Pons (tissue), 1 donor: ENCODE results near the gene SAV1.
A peak's percentile ranks its signal among the peaks of the same experiment; 100 is the strongest.
"Not testable (repeated sequence)": the region's sequence is repeated elsewhere in the genome, so short reads cannot be mapped to it uniquely, and the experiment has no call there.

Experiments
- DNase-seq: peaks from one replicate; pipeline ENCODE4 v3.0.0-alpha.2; 2016; ENCODE audit warnings: low spot score

Gene SAV1

DNA sequence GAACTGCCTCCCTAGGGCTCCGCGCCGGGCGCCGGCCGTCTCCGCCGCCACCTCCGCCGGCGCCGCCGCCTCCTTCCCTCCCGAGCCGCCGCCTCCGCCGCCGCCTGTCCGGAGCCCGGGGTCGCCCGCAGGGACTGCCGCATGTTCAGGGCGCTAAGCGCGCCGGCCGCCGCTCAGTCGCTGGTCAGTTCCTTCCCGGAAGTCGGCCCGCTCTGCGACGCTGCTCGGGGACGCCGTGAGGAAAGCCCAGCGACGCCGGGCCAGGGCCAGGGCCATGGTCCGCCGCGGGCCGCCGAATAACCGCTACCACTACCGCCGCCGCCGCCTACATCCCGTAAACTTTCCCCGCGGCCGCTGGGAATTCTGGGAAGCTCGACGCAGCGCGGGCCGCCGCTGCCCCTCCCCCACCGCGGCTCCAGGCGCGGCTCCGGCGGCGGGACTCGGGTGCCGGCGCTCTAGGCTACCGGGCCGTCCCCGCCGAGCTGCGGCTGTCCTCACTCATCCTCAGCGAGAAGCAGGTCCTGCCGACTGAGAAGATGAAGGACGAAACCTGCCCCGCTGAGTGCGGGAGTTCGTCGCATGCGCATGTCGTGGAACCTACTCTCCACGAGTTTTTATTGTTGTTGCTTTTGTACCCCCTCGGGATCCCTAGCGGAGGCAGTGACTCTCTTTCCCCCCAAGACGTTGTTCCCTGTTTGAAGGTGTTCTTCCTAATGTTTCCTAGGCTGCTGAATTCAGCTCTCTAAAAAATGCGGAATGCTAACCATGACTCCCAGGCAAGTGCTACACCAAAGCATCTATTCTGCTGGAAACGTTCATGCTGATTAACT lies at the start of gene SAV1:
Gene SAV1 (minus strand): TSS at position 311 of the 830 bp plus-strand sequence. CDS start 339 bp downstream, outside the sequence.
- peak; percentile 87 for DNase-seq

DNA sequence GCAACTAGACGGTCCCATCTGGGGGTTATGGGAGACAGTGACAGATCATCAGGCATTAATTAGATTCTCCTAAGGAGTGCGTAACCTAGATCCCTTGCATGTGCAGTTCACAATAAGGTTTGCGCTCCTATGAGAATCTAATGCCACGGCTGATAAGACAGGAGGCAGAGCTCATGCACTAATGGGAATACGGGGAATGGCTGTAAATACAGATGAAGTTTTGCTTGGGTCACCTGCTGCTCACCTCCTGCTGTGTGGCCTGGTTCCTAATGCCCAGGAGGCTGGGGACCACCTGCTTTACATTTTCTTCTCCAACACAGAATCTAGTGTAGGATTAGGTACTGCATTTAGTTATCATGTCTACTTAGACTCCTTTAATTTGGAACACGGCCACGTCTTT lies 49.7 kb upstream of the SAV1 start:
- no peak for DNase-seq

DNA sequence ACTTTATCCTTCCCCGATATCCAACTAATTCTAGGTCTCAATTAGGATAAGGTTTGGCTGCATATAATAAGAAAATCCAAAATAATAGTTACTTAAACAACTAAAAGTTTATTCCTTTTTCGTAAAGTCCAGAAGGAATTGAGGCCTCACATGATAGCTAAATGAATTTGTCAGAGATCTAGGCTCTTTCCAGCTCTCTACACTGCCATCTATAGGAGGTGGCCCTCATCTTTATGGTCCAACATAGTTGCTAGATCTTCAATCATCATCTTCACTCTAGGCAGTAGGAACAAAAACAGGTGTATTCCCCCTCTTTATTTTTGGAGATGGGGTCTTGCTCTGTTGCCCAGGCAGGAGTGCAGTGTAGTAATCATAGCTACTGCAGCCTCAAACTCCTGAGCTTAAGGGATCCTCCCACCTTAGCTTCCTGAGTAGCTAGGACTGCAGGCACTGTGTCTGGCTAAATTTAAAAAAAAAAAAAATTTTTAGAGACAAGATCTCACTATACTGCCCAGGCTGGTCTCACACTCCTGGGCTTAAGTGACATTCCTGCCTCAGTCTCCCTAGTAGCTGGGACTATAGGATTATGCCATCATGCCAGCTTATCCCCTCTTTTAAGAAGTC lies 46.5 kb upstream of the SAV1 start:
- DNase-seq, result peak; percentile 77

DNA sequence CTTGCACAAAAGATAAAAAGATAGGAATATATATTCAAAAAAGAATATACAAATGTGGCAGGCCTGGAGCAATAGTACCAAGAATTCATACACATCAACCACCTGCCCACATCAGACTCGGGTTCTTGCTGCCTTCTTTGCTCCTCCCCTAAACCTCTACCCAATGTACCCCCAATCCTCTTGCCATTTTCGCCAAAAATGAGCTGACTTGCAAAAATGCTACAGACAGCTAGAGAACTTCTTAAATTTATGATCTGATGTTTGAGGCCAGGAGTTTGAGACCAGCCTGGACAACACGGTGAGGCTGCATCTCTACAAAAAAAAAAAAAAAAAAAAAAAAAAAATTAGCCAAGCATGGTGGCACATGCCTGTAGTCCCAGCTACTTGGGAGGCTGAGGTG lies 42.9 kb upstream of the SAV1 start:
- no peak for DNase-seq

DNA sequence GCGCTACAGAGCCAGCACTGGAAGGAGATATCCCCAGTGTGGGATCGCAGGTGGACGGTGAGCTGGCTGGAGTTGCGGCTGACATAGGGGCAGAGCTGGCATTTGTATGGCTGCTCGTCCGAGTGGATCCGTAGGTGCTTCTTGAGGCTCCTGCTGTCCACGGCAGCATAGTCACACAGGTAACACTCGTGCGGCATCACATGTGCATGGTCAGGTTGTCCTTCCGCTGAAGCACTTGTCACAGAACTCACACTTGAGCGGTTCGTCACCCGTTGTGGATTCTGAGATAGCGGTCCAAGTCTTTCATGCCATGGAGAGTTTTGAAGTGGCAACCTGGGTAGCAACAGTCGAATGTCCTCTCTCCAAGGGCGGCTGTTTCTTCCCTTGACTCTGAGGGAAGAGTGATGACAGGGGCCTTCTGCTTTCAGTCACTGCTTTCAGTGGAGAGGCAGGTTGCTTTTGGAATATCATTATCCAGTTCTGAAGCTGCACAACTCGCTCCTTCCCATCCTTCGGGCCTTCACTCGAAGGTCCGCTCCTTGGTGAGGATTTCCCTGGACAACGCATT lies 37.0 kb upstream of the SAV1 start:
- no peak for DNase-seq

DNA sequence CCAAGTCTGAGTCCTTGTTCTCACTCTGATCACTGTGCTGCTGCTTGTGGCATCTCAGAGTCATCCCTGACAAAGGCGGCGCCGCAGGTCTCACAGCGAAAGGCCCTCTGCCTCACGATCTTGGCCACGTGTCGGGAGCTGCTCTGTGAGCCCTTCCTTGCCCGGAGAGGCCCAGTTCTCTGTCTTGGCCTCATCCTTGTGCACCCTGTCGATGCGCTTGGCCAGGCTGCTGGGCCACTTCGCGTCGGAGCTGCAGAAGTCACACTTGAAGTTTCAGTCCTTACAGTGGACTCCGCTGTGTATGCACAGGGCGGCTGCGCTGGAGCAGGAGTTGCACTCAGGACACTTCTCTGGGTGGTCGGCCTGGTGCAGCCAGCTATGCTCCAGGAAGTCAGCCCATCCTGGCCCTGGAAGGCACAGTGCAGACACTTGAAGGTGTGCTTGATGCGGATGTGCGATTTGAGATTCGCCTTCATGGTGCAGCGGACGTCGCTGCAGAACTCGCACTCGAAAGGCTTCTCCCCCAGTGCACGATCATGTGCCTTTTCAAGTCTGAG lies 36.4 kb upstream of the SAV1 start:
- DNase-seq, result no peak

DNA sequence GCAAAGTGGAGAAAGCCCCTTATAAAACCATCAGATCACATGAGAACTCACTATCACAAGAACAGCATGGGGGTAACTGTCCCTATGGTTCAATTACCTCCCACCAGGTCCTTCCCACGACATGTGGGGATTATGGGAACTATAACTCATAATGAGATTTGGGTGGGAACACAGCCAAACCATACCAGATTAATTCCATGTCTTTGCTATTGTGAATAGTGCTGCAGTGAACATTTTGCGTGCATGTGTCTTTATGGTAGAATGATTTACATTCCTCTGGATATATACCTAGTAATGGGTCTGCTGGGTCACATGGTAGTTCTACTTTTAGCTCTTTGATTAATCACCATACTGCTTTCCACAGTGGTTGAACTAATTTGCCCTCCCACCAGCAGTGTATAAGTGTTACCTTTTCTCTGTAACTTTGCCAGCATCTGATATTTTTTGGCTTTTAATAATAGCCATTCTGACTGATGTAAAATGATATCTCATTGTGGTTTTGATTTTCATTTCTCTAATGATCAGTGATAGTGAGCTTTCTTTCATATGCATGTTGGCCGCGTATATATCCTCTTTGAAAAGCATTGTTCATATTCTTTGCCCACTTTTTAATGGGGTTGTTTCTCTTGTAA lies 29.7 kb upstream of the SAV1 start:
- no peak for DNase-seq

DNA sequence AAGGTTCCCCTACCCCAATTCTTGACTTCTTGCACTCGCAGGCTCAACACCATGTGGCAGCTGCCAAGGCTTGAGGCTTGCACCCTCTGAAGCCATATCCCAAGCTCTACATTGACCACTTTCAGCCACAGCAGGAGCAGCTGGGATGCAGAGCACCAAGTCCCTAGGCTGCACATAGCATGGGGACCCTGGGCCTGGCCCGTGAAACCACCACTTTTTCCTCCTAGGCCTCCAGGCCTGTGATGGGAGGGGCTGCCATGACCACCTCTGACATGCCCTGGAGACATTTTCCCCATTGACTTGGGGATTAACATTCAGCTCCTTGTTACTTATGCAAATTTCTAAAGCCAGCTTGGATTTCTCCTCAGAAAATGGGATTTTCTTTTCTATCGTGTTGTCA lies 26.2 kb upstream of the SAV1 start:
- DNase-seq, result not testable (repeated sequence)

DNA sequence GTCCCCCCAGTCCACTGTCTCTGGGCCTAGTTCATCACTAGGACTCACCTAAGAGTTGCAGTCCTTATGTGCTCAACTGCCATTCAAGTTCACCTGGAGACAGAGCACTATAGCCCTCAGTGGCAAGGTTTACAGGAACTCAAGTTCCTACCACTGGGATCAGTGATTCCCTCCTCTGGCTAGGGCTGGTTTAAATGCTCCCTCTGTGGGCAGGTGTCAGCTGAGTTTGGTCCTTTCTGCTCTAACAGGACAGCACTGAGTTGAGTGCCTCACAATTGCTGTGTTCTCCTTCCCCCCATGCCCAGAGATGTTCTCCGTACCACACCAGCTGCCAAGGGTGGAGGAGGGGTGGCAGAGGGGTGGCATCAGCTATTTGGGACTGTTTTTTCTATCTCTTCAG lies 20.8 kb upstream of the SAV1 start:
- DNase-seq, result no peak

DNA sequence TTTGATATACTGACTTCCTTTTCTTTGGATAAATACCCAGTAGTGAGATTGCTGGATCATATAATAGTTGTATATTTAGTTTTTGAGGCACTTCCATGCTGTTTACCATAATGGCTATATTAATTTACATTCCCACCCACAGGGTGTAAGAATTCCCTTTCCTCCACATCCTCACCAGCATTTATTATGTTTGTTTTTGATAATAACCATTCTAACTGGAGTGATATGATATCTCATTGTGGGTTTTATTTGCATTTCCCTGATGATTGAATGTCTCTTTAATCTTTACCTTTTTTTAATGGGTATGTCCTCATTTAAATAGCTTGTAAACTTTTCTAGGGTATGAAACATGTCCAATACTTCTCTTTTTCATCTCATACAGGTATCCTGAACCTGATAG lies 11.6 kb upstream of the SAV1 start:
- no peak for DNase-seq

DNA sequence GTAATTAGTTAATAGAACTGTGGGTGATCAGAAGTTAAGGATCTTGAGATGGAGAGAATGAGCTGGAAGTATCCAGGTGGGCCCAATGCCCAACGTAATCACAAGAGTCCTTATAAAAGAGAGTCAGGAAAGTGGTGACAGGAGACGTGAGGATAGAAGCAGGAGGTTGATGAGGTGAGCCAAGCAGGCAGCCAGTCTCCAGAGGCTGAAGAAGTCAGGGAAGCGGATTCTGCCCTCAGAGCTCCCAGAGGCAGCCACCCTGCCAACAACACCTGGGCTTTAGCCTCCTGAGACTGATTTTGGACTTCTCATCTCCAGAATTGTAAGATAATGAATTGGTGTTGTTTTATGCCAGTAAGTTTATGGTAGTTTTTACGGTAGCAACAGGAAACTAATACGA lies 10.1 kb upstream of the SAV1 start:
- DNase-seq, result no peak

DNA sequence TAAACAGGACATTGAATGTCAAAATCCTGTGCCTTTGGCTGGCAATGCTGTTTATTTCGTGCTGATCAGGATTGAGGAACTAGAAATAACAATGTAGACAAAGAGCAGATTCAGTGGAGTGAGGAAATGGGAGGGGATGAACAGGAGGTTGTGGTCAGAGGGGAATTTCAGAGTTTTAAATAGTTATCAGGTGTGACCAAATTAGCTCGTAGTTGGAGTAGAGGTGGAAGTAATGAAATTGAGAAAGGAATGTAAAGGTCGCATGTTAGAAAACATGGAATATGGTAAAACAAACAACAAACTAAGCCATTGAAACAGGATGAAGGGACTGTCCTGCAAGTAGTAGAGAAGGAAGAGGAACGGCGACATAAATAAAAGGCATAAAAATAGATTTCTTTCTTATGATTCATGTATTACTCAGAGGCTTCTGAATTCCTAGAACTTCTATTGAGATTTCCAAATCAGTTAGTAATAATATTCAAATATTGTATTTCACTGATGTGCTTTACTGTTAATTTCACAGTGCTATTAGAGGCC lies 9.5 kb upstream of the SAV1 start:
- DNase-seq, result peak; percentile 49

DNA sequence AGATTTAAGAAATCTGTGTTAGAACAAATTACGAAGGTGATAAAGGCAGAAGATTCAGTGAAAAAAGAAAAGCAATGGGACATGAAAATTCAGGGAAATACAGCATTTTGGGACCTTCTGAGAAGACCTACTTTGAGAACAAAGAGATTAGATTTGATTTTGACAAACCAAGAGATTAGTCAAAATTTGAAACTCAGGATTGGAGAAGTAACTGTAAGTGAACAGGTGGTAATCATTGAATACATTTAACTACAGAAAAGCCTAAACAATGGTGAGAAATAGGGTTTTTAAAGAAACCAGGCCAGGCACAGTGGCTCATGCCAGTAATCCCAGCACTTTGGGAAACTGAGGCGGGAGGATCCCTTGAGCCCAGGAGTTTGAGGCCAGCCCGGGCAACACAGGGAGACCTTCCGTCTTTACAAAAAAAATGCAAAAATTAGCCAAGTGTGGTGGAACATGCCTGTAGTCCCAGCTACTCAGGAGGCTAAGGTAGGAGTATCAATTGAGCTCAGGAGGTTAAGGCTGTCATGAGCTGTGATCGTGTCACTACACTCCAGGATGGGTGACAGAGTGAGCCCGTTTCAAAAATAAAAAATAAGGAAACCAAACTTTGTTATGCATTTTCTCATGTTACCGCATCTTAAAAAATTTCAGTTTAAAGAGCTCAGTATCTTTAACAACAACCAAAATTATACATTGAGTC lies 8.9 kb upstream of the SAV1 start:
- DNase-seq, result no peak

DNA sequence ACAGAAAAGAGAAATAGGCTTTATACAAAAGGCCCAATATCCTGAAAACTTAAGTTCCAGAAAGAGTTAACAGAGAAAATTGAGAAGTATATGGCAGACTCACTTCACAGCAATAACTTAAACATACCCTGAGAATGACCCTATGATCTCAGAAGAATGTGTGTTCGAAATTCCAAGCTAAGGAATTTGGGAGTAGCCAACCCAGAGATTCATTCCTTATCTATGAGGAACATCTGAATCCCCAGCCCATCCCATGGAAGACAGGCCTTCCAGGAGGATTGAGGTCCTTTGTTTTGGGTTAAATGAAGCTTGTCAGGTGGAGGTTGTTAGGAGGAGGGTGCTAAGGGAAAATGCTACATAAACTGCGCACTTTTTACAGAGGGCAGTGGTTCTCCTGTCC lies 7.5 kb upstream of the SAV1 start:
- DNase-seq, result no peak

DNA sequence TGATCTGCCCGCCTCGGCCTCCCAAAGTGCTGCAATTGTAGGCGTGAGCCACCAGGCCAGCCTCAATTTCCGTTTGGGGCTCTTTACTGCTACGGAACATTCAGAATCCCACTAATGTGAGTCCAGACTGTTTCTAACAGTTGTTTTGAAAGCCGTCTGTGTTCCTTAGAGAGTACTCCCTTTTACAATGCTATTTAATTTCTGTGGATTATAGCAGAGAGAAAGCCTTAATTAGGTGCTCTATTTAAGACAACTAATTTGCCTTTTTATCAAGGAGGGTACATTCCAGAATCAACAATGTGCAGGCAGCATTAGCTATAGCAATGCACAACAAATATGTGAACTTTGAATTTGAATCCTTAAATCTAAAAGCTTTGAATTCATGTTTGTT lies 2.8 kb upstream of the SAV1 start:
- DNase-seq, result no peak

DNA sequence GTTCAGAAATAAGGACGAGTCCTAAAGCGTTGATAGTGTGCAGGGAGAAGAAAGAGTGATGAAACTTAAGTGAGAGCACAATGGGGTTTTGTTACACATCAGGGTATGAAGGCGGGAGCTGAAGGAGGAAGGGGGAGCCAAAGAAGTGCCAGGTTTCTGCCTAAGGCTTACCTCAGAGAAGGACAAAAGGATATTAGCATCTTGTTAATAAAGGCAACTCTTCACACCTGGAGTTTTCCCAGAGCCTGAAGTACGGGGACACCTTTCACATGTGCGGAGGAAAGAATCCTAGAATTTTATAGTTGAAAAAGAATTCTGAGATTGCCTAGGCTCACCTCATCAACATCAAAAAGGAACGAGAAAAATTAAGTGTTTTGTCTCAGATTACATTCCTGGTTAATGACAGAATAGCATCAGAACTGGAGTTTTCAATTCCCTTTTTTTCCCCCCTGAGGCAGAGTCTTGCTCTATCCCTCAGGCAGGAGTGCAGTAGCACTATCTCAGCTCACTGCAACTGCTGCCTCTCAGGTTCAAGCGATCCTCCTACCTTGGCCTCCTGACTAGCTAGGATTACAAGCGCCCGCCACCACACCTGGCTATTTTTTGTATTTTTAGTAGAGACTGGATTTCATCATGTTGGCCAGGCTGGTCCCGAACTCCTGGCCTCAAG lies 2.2 kb upstream of the SAV1 start:
- no peak for DNase-seq

DNA sequence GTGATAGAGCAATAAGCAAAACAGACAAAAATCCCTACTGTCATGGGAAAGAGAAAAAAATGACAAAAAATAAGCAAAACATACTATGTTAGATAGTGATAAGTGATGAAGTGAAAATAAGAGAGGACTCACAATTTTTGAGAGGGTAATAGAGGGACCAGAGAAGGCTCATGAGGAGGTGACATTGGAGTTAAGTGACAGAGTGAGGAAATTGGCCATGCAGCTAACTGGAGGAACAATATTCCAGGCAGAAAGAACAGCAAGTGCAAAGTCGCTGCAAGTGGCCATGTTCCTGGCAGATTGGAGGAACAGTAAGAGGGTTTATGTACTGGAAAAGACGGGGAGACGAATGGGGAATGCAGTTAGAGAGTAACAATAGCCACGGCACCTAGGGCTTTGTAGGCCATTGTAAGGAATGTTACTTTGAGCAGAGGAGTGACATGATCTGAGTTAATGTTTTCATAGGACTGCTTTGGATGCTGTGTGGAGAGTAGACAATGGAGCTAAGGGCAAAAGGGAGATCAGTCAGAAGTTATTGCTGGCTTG lies 1.4 kb upstream of the SAV1 start:
- no peak for DNase-seq

DNA sequence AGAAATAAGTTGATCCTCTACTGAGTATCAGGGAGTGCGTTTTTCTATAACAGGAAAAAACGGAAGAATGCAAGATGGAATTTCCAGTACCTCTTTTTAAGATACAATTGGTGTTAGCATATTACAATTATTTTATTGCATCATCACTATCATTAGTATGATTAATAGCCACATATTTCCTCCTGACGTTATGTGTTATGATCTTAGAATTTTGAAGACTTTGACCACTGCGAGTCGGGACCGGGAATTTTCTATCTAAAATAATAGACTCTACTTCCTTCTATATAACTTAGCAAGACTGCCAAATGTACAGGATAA lies 679 bp upstream of the SAV1 start:
- no peak for DNase-seq

DNA sequence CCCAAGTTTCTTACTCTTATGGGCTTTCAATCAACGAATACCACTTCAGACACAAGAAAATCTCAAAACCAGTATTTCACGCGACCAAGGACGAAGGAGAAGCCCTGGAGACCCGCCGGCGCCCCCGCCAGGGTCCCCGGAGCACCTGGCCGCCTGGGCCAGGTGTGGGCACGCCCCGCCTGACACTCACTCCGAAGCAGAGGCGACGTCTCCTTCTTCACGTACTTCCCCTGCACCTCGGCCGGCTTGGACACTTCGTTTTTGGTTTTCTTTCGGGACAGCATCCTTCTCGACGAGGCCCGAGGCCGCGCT lies 466 bp downstream of the SAV1 start:
- DNase-seq, result no peak

DNA sequence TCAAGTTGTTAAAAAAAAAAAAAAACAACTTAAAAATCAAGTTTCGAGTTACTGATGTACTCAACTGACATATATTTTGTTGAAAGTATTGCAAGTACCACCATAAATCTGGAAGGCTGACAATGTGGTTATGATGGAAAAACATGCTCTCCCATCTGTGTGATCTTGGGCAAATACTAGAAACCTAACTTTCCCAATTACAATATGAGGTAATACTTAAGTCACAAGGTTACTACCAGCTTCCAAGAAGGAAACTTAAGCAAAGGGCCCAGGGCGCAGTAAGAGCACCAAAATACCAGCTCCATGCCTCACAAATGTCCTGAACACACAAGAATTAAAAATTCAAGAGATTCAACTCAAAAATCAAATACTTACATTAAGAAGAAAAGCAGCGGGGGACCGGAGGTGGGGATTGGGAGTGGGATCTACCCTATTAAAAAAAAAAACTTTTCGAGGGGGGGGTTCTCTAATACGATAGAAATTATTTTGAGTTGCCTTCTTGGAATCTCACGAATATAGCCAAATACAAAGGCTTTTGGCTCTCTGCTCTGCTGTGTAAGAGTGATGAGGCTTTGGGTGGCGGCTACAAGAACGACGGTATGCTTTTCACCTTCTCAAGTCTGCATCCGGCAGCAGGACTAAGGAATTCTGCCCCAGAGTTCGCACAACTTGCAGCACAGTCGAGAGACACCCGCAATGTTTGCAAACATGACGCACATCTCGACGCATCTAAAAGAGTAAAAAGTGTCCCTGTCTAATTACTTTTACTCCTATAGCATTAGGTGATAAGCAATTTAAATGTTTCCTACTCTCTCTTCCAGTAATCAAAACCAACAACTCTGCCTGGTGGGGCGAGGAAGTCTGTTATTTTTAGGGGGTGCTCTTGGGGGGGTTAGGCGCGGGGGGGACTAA lies 1.1 kb downstream of the SAV1 start:
- peak; percentile 49 for DNase-seq
